Measurements from ENCODE around the gene TGFBR3.

TGFBR3 gene

DNA sequence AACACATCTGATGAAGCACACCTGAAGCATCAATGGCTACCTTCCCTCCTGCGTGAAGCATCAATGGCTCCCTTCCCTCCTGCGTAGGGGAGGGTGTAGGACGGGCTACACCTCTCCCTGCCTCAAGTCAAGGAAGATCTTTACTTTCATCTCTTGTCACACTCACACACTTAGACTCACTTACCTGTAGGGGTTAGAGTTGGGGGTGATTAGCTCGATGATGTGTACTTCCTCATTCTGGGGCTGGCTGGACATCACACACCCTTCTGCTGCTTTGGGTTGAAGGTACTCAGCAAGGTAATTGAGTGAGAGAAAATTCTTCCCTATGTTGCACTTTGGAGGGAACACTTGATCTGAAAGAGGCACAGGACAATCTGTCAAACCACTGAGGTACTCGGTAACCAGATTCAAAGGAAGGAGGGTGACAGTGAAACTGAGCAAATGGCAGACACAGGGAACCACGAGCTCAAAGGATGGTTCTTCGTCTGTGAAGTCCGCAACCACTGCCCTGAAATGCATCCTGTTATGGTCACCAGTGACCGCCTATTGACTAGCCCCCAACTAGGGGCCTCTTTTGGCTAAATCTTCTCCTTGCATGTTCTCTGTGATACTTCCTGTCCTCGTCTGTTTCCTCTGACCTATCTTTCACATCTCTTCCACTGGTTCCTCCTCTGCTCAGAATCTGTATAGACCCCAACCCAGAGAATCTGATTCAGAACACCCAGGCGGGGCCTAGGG, 156.2 kb downstream of the TGFBR3 start:
- DNase-seq = no peak

DNA sequence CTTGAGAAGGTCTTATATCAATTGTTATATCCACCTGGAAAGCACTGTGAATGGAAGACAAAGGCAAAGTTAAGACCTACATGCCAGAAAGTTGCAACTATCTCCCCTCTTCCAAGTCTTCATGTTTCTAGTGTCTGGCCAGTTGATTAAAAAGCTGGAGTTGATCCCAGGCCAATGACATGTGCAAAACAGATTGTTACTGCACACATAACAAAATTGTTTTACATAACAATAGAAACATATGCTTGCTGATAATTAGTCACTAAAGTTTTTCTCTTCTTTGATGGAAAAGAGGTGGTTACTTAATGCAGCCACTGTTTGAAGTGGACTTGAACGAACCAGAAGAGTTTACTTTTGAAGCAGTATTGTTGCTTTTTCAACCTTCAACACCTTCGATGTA, 158.2 kb downstream of the TGFBR3 start:
- no peak for DNase-seq

DNA sequence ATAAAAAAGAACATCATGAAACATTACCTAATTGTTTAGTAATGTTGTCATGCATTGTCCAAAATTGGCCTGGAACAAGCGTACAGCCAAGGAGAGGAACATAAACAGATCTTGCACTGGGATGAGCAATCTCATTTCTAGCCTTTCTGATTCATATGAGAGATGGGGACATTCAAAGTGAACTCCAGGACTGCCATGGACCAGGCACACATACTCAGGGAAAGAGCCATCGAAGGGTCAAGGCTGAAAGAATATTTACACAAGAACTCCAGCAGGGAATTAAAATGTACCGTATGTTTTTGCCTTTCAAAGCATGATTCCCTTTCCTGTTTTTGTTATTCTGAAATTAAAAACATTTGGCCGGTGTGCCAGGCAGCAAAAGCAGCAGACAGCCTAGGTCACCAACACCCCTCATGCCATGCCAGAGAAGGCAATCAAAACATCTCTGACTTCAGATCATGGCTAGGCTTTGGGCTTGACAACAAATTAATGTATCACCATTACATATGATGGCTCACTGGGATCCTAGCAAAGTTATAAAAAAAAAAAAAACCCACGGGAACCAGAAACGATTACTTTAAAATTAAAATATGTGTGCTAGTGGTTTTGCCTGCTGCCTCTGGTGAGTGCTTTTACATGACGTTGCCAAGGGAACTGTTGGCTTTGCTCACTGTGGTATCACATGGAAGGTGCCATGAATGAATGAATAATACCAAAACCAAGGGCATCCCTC, 159.8 kb downstream of the TGFBR3 start:
- no peak for DNase-seq

DNA sequence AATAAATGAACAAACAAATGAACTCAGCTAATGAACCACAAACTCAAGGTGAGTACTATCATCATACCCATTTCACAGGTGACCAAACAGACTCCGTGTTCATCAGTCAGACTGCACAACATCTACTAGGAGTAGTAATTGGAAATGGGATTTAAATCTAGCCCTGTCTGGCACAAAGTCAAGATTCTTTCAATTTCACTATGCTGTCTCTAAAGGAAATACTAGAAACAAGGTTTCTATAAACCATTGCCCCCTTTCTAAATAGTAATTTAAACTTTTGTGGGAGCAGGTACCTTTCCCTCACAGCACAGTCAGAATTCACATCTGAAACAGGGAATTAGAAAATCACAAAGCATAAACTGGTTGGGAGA, 160.3 kb downstream of the TGFBR3 start:
- no peak for DNase-seq

DNA sequence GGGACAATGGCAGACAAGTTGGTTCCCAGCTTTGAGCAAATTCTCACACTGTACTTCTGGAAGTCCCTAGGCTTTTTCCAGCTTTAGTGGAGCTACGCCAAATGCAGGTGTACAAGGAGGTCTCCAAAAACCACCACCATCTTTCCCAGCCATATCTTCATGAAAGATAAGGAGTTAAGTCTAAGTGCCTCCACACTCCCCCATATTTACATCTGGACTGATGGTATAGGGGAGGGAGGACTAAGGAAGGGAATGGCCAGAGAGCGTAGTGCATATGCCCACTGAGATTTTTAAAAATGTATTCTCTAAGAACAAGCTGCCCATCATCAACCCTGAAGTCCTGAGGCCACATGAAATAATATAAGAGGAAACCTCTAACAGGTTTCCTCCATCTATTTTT, 161.3 kb downstream of the TGFBR3 start:
- no peak for DNase-seq

DNA sequence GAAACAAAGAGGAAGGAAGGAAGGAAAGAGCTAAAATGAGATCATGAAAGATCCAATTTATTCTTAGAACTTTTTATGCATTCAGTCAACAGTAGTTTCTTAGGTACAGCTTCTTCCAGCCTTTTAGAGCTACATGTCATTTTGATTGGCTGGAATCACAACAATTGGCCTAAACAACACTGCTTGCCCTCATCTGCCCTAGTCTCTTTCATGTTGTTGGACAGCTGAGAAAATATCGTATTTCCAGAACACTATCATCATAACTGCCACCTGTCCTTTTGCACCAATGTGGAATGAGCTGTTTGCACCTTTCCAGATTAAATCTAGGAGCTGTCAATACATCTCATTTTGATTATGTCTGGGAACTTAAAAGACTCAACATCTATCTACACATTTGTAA, 161.7 kb downstream of the TGFBR3 start:
- DNase-seq = no peak

DNA sequence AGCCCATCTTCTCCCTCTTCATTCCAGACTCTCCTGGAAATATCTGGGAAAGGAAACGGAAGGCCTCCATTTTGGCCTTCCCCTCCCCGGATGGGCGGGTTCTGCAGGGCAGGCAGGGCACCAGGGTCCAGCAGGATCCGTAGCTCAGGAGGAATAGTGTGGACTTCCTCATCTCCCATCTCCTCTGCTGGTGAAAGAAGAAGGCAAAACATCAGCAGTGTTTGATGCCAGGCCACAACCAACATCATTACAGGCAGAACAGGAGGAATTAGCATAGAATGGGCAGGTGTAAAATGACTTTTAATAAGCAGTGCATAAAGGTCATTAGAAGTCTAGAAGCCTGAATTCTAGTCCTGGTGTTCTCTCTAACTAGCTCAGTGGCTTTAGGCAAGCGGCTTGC, 165.9 kb downstream of the TGFBR3 start:
- DNase-seq = no peak

DNA sequence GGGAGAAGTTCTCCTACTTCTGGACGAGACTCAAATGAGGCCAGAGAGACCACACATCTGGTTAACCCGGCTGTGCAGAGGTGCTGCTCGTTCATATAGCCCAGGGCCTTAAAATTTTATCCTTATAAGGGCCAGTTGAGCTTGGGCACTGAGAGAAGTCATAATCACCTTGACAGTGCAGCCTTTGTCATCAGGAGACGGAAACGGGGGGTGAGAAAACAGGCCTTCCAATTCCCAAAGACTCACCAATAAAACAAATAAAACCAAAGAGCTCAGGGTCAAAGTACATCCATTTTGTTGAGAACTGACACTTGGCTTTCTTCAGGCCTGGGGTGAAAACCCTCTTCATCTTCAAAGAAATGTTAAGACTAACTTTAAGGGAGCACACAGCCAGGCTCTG, 167.1 kb downstream of the TGFBR3 start:
- DNase-seq = no peak

DNA sequence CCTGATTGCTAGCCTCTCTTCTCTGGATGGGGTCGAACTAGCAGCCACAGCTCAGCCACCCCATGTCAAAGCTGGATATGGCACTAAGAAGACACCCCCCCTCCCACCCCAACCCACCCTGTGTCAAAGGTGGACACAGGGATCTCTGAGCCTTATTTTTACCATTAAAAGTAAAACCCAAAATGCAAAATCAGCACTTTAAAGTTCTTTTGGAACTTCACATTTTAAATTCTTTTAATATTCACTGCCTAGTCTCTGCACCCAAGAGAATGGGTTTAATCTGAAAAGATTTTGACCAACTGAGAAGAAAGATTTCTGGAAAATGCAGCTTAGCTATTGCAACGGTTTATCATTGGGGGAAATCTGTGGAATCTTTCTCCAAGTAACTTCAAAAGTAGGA, 167.6 kb downstream of the TGFBR3 start:
- no peak for DNase-seq

DNA sequence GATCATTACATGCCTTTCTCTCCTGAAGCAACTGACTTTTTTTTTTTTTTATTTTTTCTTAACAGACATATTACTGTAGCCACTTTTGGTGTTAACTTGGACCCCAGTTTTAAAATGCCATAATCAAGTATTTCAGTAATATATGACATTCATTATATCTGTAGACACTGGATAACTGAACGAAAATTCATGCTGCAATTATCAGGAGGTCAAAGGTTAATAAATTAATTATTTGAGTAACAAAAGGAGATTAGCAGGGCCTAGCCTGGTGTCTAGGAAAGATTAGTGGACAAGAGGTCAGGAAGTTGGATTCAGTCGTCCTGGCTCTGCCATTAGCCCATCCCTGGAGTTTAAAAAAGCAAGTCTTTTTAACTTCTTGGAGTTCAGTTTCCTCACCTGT, 168.1 kb downstream of the TGFBR3 start:
- DNase-seq = no peak

DNA sequence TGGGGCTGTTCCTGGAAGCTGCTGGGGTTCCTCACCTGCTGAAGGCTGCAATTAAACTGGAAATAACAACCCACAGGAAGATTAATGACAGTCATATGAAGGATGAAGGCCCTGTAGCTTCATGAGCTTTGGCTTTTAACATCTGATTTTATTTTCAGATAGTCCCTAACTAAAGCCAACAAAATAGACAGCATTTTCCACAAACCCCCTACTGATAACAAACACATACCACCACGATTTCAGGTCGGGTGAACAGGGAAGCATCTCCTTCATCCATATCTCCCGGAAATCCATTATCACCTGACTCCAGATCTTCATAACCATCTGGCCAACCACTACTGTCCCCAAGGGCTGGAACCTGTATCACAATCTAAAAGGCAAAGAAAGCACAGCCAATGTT, 169.6 kb downstream of the TGFBR3 start:
- DNase-seq = no peak

DNA sequence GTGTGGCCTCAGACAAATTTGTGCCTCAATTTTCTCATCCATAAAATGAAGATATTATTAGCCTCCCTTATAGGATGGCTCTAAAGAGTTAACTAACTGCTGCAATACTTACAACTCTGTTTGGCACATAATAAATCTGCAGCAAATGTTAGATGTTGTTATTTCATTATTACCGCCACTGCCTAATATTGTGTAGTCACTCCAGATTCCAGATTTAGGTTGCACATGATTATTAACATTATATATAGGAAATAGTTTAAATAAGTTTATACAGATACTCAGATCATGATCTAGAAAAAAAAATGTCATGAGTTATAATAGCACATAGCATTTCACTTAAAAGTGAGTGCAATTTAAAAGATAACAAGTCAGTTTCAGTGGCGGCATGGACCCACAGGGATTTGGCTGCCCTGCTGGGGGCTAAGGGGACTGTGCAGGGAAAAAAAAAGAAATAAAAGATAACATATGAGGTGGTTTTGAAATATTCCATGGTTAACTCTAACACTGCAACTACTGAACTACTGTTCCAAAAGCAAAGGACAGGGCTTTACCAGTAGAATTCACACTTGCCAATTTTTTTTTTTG, 170.4 kb downstream of the TGFBR3 start:
- DNase-seq = no peak

DNA sequence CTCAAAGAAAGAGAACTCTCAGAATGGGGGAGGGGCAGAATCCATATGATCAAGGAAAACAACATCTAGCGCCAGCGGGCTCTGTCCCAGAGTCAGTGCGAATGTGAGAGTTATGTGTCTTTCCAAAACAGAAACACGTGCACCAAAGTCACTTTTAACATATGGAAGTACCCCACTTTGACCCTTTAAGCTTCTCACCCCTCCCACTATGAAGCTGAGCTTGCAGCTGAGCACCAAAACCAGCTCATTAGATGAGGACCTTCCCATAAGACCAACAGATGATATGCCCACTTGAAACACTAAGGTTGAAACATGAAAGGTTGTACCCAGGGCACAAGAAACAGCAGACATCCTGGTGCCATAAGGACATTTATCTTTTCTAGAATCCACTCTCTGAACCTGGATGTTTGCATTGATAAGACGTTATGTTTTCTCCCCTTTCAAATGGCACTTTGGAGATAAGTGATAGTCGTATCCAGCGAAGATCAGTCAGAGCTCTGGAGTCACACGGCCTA, 171.0 kb downstream of the TGFBR3 start:
- no peak for DNase-seq

DNA sequence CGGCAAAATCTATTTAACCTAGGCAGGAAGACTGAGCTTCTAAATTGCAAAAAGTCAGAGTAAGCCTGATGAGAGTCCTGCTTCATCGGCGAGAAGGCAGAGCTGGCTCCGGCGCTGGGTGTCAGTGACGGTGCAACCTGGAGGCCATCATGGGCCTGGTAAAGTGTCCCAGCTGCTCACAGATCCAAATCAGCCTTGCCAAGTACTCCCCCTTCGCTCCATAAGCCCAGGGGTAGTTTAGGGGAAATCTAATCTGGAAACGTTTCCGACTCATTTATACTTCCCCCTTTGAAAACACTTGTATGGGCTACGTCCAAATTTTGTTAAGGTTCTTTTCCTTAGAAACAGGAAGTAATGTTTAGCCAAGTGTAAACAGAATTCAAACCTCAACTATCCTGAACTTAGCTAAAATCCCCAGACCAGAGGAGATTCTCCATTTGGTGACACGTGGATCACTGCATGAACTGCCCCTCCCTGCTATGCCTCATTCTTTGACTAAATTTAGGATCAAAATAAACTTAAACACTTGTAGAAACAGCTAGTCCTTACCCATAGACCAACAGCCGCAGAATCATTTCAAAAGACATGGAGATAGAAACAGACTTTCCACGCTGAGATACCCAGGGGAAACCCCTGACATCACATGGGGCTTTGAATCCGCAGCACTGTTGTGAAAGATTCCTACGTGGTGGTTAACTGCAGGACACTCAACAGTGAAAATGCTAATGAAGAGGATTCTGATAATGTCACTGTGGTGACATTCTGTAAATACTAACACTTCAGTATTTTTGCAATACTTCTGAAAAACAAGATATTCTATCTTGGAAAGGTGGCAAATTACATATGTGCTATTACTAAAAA, 172.7 kb downstream of the TGFBR3 start:
- peak; percentile 13 for DNase-seq

DNA sequence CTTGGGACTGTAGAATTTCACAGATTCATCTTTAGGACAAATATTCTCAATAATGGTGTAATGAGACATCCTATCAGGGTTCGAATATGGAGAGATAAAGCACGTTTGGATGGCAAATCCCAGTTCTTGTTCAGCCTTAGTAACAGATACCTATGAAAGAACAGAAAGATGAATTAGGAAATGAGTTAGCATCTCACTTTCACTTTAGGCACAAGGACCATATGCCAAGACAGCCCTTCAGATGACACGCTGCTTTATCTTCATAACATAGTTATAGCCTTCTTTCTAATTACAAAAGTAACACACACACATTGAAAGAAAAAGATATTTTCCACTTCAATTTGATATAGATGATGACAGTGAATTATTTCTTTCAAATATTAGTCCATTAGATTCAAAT, 173.6 kb downstream of the TGFBR3 start:
- DNase-seq = no peak

DNA sequence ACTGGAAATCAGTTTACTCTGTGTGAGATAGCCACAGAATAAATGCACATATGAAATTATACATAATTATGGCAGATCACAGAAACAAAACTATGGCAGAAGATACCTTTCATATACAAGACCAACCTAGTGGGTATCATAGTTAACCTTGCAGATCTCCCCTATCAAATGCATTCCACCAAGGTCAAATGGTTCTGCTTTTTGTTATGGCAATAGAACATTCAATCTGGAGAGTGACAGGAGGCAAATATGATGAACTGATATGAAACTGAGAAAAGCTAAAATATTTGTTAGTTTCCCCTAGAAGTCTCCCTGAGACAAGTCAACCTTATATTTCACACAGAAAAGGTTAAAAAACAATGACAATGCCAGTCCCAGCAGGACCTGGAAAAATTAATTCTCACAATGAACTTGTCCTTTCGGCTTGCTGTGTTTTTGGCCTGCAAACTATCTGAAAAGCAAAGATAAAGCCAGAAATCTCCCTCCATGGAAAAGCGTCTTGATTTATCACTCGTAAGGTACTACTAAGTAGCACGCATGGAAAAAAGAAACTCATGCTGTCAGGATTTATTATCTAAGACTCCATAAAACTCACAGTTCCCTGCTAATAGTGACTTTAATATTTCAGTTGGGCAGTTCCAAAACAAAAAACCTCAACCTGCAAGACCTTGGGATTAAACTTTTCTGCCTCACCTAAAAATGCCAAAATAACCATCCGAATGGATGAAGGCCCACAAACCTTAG, 174.3 kb downstream of the TGFBR3 start:
- no peak for DNase-seq

DNA sequence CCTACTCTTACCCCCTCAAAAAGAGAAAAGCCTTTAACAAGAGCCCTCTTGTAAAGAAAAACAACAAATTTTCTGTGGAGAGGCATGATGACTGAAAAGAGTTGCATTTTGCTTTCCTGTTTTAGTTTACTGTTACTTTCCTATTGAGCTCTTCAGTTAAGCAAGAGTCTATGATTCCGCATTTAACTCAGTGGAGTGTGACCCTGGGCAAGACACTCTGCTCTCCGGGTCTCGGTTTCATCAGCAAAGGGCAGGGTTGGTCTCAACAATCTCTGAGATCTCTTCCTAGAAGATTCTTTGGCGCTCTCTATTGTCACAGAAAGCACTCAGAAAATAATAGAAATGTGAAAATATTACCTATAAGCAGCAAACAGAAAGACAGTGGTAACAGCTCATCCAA, 175.7 kb downstream of the TGFBR3 start:
- no peak for DNase-seq

DNA sequence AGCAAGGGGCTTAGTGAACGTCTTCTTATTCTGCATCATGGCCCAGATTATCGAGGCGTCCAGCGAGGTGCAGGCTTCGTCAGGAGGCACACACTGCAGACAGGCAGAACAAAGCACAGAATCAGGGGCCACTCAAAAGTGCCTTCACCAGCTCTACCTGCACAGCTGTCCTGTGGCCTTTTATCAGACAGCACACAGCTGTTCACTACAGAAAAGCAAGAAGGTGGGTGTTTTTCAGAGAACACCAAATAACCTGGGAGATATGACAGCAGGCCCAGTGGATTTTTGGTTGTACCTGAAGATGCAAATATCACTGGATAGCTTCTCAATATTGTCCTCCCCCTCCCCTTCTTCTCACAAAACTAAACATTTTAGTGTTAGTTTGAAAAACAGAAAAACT, 177.3 kb downstream of the TGFBR3 start:
- DNase-seq = no peak

DNA sequence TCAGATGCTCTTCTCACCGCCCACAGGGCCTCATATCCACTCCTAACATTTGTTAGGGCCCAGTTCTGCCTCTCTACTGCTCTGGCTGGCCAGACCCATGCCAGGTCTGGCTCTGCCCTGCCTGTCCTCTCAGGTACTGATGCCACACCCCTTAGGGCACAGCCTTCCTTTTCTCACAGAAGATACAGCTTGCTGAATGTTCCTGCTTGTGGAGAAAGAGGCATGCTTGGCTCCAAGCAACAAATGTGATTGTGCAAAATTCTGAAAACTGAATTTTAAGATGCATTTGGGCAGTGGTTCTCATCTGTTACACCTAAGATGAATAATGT, 178.1 kb downstream of the TGFBR3 start:
- no peak for DNase-seq

DNA sequence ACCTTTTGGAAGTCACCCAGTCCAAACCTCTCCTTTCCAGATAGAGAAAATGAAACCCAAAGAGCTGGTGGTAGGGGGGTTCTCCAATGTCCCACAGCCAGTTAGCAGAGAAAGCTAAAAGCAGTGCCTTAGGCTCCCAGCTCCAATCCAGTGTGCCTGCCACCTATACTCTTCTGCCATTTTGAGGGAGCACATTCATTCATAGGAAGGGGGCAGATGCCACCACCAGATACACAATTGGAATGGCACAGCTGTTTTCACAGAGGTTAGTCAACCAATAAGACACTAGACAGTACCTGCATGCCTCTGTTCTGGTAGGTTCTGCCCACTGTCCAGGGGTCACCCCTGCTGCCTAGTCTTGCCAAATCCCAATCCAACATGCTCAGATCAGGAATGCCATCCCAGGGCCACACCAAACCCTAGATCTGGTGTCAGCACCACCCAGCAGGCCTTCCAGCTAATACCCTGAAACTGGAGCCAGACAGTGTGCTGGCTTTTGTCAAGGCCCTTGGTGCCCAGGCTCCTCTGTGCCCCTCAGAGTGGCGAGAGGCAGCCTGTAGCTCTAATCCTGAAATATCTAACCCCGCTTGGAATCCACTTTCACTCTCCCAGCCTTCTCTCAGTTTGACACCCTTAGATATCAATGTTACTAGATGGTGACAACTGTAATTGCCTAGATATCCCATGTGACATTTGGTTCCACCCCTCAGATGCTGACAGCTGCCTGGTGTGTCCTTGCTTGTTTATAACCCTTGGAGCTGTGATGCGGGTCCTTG, 178.6 kb downstream of the TGFBR3 start:
- DNase-seq = no peak

DNA sequence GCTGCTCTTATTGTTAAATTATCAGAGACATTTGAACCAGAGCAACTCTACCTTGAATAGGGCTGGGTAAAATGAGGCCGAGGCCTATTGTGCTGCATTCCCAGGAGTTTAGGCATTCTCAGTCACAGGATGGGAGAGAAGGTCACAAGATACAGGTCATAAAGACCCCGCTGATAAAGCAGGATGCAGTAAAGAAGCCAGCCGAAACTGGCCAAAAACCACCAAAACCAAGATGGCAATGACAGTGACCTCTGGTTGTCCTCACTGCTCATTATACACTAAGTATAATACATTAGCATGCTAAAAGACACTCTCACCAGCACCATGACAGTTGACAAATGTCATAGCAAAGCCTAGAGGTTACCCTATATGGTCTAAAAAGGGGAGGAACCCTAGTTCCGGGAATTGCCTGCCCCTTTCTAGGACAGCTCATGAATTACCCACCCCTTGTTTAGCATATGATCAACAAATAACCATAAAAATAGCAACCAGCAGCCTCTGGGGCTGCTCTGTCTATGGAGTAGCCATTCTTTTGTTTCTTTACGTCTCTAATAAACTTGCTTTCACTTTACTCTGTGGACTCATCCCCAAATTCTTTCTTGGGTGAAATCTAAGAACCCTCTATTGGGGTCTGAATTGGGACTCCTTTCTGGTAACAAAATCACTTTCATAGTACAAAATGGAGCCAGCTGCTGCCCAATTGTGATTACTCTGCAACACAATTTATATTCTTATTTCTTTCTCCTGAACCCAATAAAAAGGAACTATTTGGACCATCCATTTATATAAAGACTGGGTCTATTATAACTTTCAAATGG, 179.6 kb downstream of the TGFBR3 start:
- no peak for DNase-seq
